GM23248 (cell line): Measurements from ENCODE around the gene PIK3C2B. TPM values are rescaled to one million over a fixed set of nuclear protein-coding genes. Genes with fewer than 3 reads are reported as not detected.

Source experiments
- DNase-seq: peaks from one replicate; pipeline ENCODE4 v3.0.0-alpha.2; 2015
- H2AFZ ChIP-seq: fragments of 200-600 bp; sonication (generic); 2 replicates; pipeline ENCODE4 v1.6.1; 2016; ENCODE audit warnings: antibody characterized with exemption
- H3F3A ChIP-seq: fragments of 200-600 bp; sonication (generic); 2 replicates; pipeline ENCODE4 v1.6.1; 2016; ENCODE audit warnings: mild to moderate bottlenecking, antibody characterized with exemption, mixed run types; ENCODE audit not compliant: insufficient read depth
- H3K27ac ChIP-seq: fragments of 200-600 bp; sonication (generic); 2 replicates; pipeline ENCODE4 v1.5.1; 2016; ENCODE audit warnings: mild to moderate bottlenecking
- H3K27me3 ChIP-seq: fragments of 200-600 bp; sonication (generic); replicated peaks from 2 replicates; pipeline ENCODE4 v1.6.1; 2016; ENCODE audit warnings: mild to moderate bottlenecking; ENCODE audit not compliant: insufficient read depth
- H3K36me3 ChIP-seq: fragments of 200-600 bp; sonication (generic); 2 replicates; pipeline ENCODE4 v1.6.1; 2016; ENCODE audit warnings: low read depth, mild to moderate bottlenecking
- H3K4me1 ChIP-seq: fragments of 200-600 bp; sonication (generic); 2 replicates; pipeline ENCODE4 v1.6.1; 2016; ENCODE audit warnings: mild to moderate bottlenecking; ENCODE audit not compliant: insufficient read depth
- H3K4me2 ChIP-seq: fragments of 200-600 bp; sonication (generic); one replicate; pipeline ENCODE4 v1.6.1; 2016; ENCODE audit warnings: mild to moderate bottlenecking; ENCODE audit not compliant: unreplicated experiment
- H3K4me3 ChIP-seq: fragments of 200-600 bp; sonication (generic); 2 replicates; pipeline ENCODE4 v1.5.1; 2016; ENCODE audit warnings: mild to moderate bottlenecking
- H3K79me2 ChIP-seq: fragments of 200-600 bp; sonication (generic); 2 replicates; pipeline ENCODE4 v1.6.1; 2016; ENCODE audit warnings: mild to moderate bottlenecking; ENCODE audit not compliant: insufficient read depth
- H3K9ac ChIP-seq: fragments of 200-600 bp; sonication (generic); 2 replicates; pipeline ENCODE4 v1.6.1; 2016; ENCODE audit warnings: mild to moderate bottlenecking
- H3K9me2 ChIP-seq: fragments of 200-600 bp; sonication (generic); 2 replicates; pipeline ENCODE4 v1.6.1; 2016; ENCODE audit warnings: mixed run types, mild to moderate bottlenecking, moderate library complexity; ENCODE audit not compliant: insufficient read depth
- H3K9me3 ChIP-seq: fragments of 200-600 bp; sonication (generic); one replicate; pipeline ENCODE4 v1.6.1; 2017; ENCODE audit warnings: low read depth
- H4K20me1 ChIP-seq: fragments of 200-600 bp; sonication (generic); 2 replicates; pipeline ENCODE4 v1.6.0; 2016; ENCODE audit not compliant: insufficient read depth
- EZH2 ChIP-seq: fragments of 200-600 bp; sonication (generic); IDR thresholded peaks from 2 replicates; pipeline ENCODE4 v1.6.1; 2018; ENCODE audit warnings: antibody characterized with exemption, mild to moderate bottlenecking; ENCODE audit not compliant: insufficient read depth, poor library complexity, severe bottlenecking
- EZH2phosphoT487 ChIP-seq: fragments of 200-600 bp; sonication (generic); IDR thresholded peaks from 2 replicates; pipeline ENCODE4 v1.6.1; 2018; ENCODE audit warnings: antibody characterized with exemption, moderate library complexity, mild to moderate bottlenecking, low read depth; ENCODE audit not compliant: insufficient read depth
- WGBS, 2 experiments: methylation state at CpG; one replicate each; pipeline ENCODE4 v1.1.6; 2015 to 2017; ENCODE audit warnings: low lambda C conversion rate in 2 of 2, low coverage in 1 of 2; ENCODE audit errors: missing lambda C conversion rate in 2 of 2; 5-methylcytosine and 5-hydroxymethylcytosine counted together
- in situ Hi-C: fragments of 300-500 bp; cut with MboI; formaldehyde crosslinking; loops from 2 replicates; pipeline ENCODE4 v1.15.0; 2020
- polyA plus RNA-seq: library from polyadenylated mRNA; unstranded; fragments of >200 nt; fragmentation: Nextera tagmentation; extraction: Ambion mirVana; gene quantifications from 2 replicates; pipeline ENCODE4 v1.2.1, GENCODE V29; 2016
- total RNA-seq: library from RNA; depleted of rRNA; stranded (reverse); fragments of >200 nt; shearing (Covaris generic); gene quantifications from 2 replicates; pipeline ENCODE4 v1.2.3, GENCODE V29; 2014

PIK3C2B gene
- total and polyA plus RNA-seq, 2 experiments from 2014 or later: 0.20 to 0.76 TPM

GRCh38 chr1:204473400-204473965 is 21.1 kb downstream of the PIK3C2B start:
- 30 to 46% methylated on average over 1 of the region's 1 CpG for WGBS, 2 experiments
- TF ChIP-seq EZH2 (no peak), EZH2phosphoT487 (no peak)

DNA sequence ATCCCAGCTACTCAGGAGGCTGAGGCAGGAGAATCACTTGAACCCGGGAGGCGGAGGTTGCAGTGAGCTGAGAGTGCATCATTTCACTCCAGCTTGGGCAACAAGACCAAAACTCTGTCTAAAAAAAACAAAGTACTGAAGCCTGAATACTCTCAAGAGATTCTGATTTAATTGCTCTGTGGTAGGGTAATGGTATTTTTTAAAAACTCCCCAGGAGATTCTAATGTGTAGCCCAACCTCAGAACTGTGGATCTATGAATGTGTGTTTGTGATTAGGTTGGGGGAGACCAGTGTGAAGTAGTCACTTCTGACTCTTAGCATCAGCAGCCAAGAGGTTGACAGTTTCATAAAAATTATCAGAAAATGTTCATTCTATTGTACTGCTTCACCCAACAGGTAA is 21.9 kb downstream of the PIK3C2B start:
- DNase-seq: no peak
- H3K79me2 ChIP-seq: no peaks in the 10 kb centered on the region
- H3K4me2 ChIP-seq: no peak overlapping the region
- H3K27ac ChIP-seq: no peak overlapping the region
- no peaks in the 10 kb centered on the region for H3K4me1 ChIP-seq
- TF ChIP-seq EZH2: no peak
- TF ChIP-seq EZH2phosphoT487: no peak
- H2AFZ ChIP-seq: no peak overlapping the region
- H3K4me3 ChIP-seq: no peak overlapping the region
- no peaks in the 10 kb centered on the region for H3K9me2 ChIP-seq
- in situ Hi-C loops: no loop called here
- no peak overlapping the region for H3K9ac ChIP-seq
- WGBS, 2 experiments: 72 to 89% methylated on average over 2 of the region's 2 CpGs
- no peaks in the 10 kb centered on the region for H3K9me3 ChIP-seq
- H3F3A ChIP-seq: no peaks in the 10 kb centered on the region
- 0 out of 2 replicates have a peak, but pooled peaks cover 6% of the 10 kb centered on the region for H3K27me3 ChIP-seq
- no peaks in the 10 kb centered on the region for H4K20me1 ChIP-seq
- no peaks in the 10 kb centered on the region for H3K36me3 ChIP-seq

More at GRCh38 chr1:204473400-204473965, 21.1 kb downstream of the PIK3C2B start:
- no peak overlapping the region for H3K4me2 ChIP-seq
- H3K9me2 ChIP-seq: no peaks in the 10 kb centered on the region
- H3K4me1 ChIP-seq: no peaks in the 10 kb centered on the region
- no peaks in the 10 kb centered on the region for H3K9me3 ChIP-seq
- H3K27ac ChIP-seq: no peak overlapping the region
- H3K27me3 ChIP-seq: 0 out of 2 replicates have a peak, but pooled peaks cover 6% of the 10 kb centered on the region
- no peak overlapping the region for H2AFZ ChIP-seq
- no peaks in the 10 kb centered on the region for H3K79me2 ChIP-seq
- no peaks in the 10 kb centered on the region for H4K20me1 ChIP-seq
- no peaks in the 10 kb centered on the region for H3F3A ChIP-seq
- H3K36me3 ChIP-seq: no peaks in the 10 kb centered on the region
- no peak overlapping the region for H3K9ac ChIP-seq
- in situ Hi-C loops: no loop called here
- DNase-seq: no peak
- no peak overlapping the region for H3K4me3 ChIP-seq

DNA sequence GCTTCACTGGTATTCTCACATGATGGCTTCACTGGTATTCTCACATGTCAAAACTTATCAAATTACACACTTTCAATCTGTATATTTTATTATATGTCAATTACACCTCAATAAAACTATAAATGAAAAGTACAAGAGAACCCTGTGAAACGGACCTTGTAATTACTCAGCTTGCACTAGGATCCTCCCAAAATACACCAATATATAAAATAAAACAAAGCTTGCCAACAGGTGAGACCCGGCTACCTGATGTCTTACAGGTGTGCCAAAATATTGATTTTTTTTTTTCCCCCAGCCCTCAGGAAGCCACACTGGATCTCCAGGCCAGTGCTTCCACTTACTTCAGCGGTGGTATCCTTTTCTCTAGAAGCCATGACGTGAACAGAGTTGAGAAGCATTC is 22.9 kb downstream of the PIK3C2B start:
- no peak for DNase-seq
- H4K20me1 ChIP-seq: no peaks in the 10 kb centered on the region
- H3K4me3 ChIP-seq: no peak overlapping the region
- no peak overlapping the region for H2AFZ ChIP-seq
- H3K9ac ChIP-seq: no peak overlapping the region
- H3K36me3 ChIP-seq: no peaks in the 10 kb centered on the region
- no peaks in the 10 kb centered on the region for H3K79me2 ChIP-seq
- in situ Hi-C loops: no loop called here
- H3F3A ChIP-seq: no peaks in the 10 kb centered on the region
- H3K9me3 ChIP-seq: no peaks in the 10 kb centered on the region
- H3K9me2 ChIP-seq: no peaks in the 10 kb centered on the region
- no peak for TF ChIP-seq EZH2phosphoT487
- no peak for TF ChIP-seq EZH2
- H3K27me3 ChIP-seq: 0 out of 2 replicates have a peak, but pooled peaks cover 6% of the 10 kb centered on the region
- no peak overlapping the region for H3K27ac ChIP-seq
- H3K4me2 ChIP-seq: no peak overlapping the region
- H3K4me1 ChIP-seq: no peaks in the 10 kb centered on the region
- WGBS, 2 experiments: 82 to 84% methylated on average over 4 of the region's 4 CpGs

DNA sequence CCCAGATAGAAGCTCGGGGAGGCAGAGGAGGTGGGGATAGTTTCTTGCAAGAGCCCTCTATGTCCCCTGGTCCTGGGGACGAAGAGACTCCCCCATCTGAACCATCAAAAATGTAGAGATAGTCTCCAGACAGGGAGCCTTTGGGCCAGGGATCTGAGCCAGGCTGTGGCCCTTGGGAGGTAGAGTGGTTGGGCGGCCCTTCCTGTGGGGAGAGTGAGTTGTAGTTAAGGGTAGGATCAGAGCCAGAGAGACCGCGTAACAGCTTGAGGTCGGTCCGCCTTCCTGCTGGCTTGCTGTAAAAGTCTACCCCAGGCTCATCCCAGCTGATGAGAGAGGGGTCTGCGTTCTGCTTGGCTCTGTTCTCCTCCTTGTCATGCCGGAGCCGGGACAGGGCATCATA is 25.3 kb downstream of the PIK3C2B start:
- 82 to 88% methylated on average over 8 to 10 of the region's 10 CpGs for WGBS, 2 experiments
- no peak overlapping the region for H3K27ac ChIP-seq
- no peak overlapping the region for H2AFZ ChIP-seq
- H4K20me1 ChIP-seq: no peaks in the 10 kb centered on the region
- TF ChIP-seq EZH2phosphoT487 (no peak), EZH2 (no peak)
- in situ Hi-C loops: no loop called here
- H3K36me3 ChIP-seq: no peaks in the 10 kb centered on the region
- 0 out of 2 replicates have a peak, but pooled peaks cover 3% of the 10 kb centered on the region for H3K27me3 ChIP-seq
- no peaks in the 10 kb centered on the region for H3F3A ChIP-seq
- no peaks in the 10 kb centered on the region for H3K9me2 ChIP-seq
- H3K9me3 ChIP-seq: no peaks in the 10 kb centered on the region
- H3K79me2 ChIP-seq: no peaks in the 10 kb centered on the region
- no peak overlapping the region for H3K9ac ChIP-seq
- H3K4me1 ChIP-seq: no peaks in the 10 kb centered on the region
- DNase-seq: no peak
- H3K4me2 ChIP-seq: no peak overlapping the region
- no peak overlapping the region for H3K4me3 ChIP-seq
